Caco-2 (cell line): Measurements from ENCODE around the gene TAF3. TPM values are rescaled to one million over a fixed set of nuclear protein-coding genes. Genes with fewer than 3 reads are reported as not detected.

ENCODE experiments used
- BruUV-seq: library from RNA; stranded (reverse); fragments of 400-500 nt; replicated peaks from 2 replicates; lab custom pipeline; 2021; lab: Mats Ljungman, UMichigan
- CTCF ChIA-PET: fragments of 300-600 bp; sonication (Branson Sonifier 250); formaldehyde crosslinking; loops from one replicate; lab custom pipeline; 2022; ENCODE audit warnings: antibody characterized with exemption; lab: Charles Lee
- POLR2A ChIA-PET: fragments of 300-600 bp; sonication (Branson Sonifier 250); formaldehyde crosslinking; loops from one replicate; lab custom pipeline; 2022; ENCODE audit warnings: antibody characterized with exemption; lab: Charles Lee
- DNase-seq, 2 experiments: peaks; one replicate each; pipeline versions ENCODE4 v3.0.0 to v3.0.0-alpha.2; 2020 to 2022
- H3K27me3 ChIP-seq: replicated peaks from 2 replicates; pipeline ENCODE4 v1.6.0; 2011; ENCODE audit warnings: low read length; ENCODE audit not compliant: control insufficient read depth, insufficient read depth
- H3K36me3 ChIP-seq: 2 replicates; pipeline ENCODE4 v1.5.1; 2011; ENCODE audit warnings: low read length; ENCODE audit not compliant: control insufficient read depth, insufficient read depth
- H3K4me1 ChIP-seq: fragments of 250-450 bp; sonication (Bioruptor Pico); 2 replicates; pipeline ENCODE4 v1.5.1; 2020; ENCODE audit warnings: mild to moderate bottlenecking
- H3K4me3 ChIP-seq: 2 replicates; pipeline ENCODE4 v1.5.1; 2011; ENCODE audit warnings: low read depth, mild to moderate bottlenecking, control low read depth, low read length
- H3K9me3 ChIP-seq: fragments of 250-450 bp; sonication (Bioruptor Pico); 2 replicates; pipeline ENCODE4 v1.5.1; 2020; ENCODE audit warnings: mild to moderate bottlenecking, moderate library complexity
- H3K27ac Mint-ChIP-seq: one replicate; pipeline ENCODE4 v1.8.0; 2022; ENCODE audit warnings: mixed read lengths; ENCODE audit not compliant: unreplicated experiment
- H3K27me3 Mint-ChIP-seq: one replicate; pipeline ENCODE4 v1.8.0; 2022; ENCODE audit warnings: mixed read lengths; ENCODE audit not compliant: insufficient read depth, unreplicated experiment
- H3K36me3 Mint-ChIP-seq: one replicate; pipeline ENCODE4 v1.8.0; 2022; ENCODE audit warnings: mild to moderate bottlenecking, mixed read lengths; ENCODE audit not compliant: insufficient read depth, unreplicated experiment
- H3K4me1 Mint-ChIP-seq: one replicate; pipeline ENCODE4 v1.8.0; 2022; ENCODE audit warnings: low read depth, mixed read lengths; ENCODE audit not compliant: unreplicated experiment
- H3K4me3 Mint-ChIP-seq: one replicate; pipeline ENCODE4 v1.8.0; 2022; ENCODE audit warnings: mild to moderate bottlenecking, moderate library complexity, mixed read lengths; ENCODE audit not compliant: unreplicated experiment
- H3K9me3 Mint-ChIP-seq: one replicate; pipeline ENCODE4 v1.8.0; 2022; ENCODE audit warnings: mixed read lengths; ENCODE audit not compliant: unreplicated experiment
- CTCF ChIP-seq, 2 experiments: fragments of 200-600 bp in 1 of 2; IDR thresholded peaks; 1 replicate in 1 of 2; 2 replicates in 1 of 2; pipeline versions ENCODE4 v1.5.1 to v1.8.0; 2011 to 2022; ENCODE audit warnings: antibody characterized with exemption in 1 of 2, control low read depth in 1 of 2, inconsistent platforms in 1 of 2, low read depth in 1 of 2, low read length in 1 of 2, mild to moderate bottlenecking in 1 of 2, moderate library complexity in 1 of 2; ENCODE audit not compliant: insufficient read depth in 1 of 2, severe bottlenecking in 1 of 2, unreplicated experiment in 1 of 2
- intact Hi-C: fragments of 100-400 bp; cut with micrococcal nuclease; formaldehyde crosslinking; loops from one replicate; pipeline ENCODE4 v1.10.0; 2022; ENCODE audit not compliant: unreplicated experiment
- total RNA-seq: library from RNA; stranded (reverse); gene quantifications from 2 replicates; pipeline ENCODE4 v1.2.3, GENCODE V29; 2022

The TAF3 gene
- total RNA-seq, 1 experiment from 2014 or later, result 30.6 TPM

DNA sequence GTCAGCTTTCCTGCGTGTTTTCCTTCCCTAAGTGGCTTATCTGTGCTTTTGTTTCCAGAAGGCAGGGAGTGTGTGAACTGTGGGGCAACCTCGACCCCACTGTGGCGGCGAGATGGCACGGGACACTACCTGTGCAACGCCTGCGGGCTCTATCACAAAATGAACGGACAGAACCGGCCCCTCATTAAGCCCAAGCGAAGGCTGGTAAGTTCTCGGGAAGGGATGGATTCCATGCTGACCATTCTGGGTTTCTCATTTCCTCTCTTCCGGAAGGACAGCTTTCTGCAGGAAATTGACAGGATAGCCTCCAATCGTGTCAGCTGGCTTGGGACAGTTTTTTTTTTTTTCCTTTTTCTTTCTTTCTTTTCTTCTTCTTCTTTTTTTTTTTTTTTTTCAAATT lies 245.6 kb downstream of the TAF3 start:
- H3K27ac Mint-ChIP-seq, result peak overlapping the region; percentile 50
- no peak overlapping the region for H3K4me3 Mint-ChIP-seq
- intact Hi-C loops, result no loop called here
- H3K9me3 Mint-ChIP-seq, result no peaks in the 10 kb centered on the region
- no peaks in the 10 kb centered on the region for H3K27me3 Mint-ChIP-seq
- peaks cover 33% of the 10 kb centered on the region for H3K4me1 ChIP-seq
- H3K27me3 ChIP-seq, result no peaks in the 10 kb centered on the region
- H3K36me3 ChIP-seq, result peaks cover 4% of the 10 kb centered on the region; the same call in 1 of the 2 replicates
- no peak overlapping the region for H3K4me3 ChIP-seq
- ChIA-PET CTCF (no interaction called here), POLR2A (no interaction called here)
- no peak for DNase-seq
- no TSS peak for BruUV-seq
- H3K9me3 ChIP-seq, result no peaks in the 10 kb centered on the region
- peaks cover 99% of the 10 kb centered on the region for H3K36me3 Mint-ChIP-seq
- no peak for TF ChIP-seq CTCF (IDR thresholded peaks at IDR 0.05; ENCODE audit: insufficient read depth in 1 of 2, low read depth in 1 of 2, low read length in 1 of 2, severe bottlenecking in 1 of 2, unreplicated experiment in 1 of 2)
- H3K4me1 Mint-ChIP-seq, result peaks cover 48% of the 10 kb centered on the region

- H3K9me3 ChIP-seq, result no peaks in the 10 kb centered on the region
- intact Hi-C loops, result no loop called here
- no peak for TF ChIP-seq CTCF (IDR thresholded peaks at IDR 0.05; ENCODE audit: insufficient read depth in 1 of 2, low read depth in 1 of 2, low read length in 1 of 2, severe bottlenecking in 1 of 2, unreplicated experiment in 1 of 2)
- H3K36me3 Mint-ChIP-seq, result peaks cover 99% of the 10 kb centered on the region
- CTCF ChIA-PET, result no interaction called here
- no peaks in the 10 kb centered on the region for H3K27me3 Mint-ChIP-seq
- peaks cover 33% of the 10 kb centered on the region for H3K4me1 ChIP-seq
- BruUV-seq, result no TSS peak
- POLR2A ChIA-PET, result no interaction called here
- no peaks in the 10 kb centered on the region for H3K27me3 ChIP-seq
- H3K9me3 Mint-ChIP-seq, result no peaks in the 10 kb centered on the region
- no peak overlapping the region for H3K4me3 ChIP-seq
- H3K36me3 ChIP-seq, result peaks cover 6% of the 10 kb centered on the region
- no peak overlapping the region for H3K4me3 Mint-ChIP-seq
- DNase-seq, result no peak
- H3K27ac Mint-ChIP-seq, result peak overlapping the region; percentile 50
- peaks cover 48% of the 10 kb centered on the region for H3K4me1 Mint-ChIP-seq
Measured at GRCh38 chr10:8064436-8064835, 246.1 kb downstream of the TAF3 start.

DNA sequence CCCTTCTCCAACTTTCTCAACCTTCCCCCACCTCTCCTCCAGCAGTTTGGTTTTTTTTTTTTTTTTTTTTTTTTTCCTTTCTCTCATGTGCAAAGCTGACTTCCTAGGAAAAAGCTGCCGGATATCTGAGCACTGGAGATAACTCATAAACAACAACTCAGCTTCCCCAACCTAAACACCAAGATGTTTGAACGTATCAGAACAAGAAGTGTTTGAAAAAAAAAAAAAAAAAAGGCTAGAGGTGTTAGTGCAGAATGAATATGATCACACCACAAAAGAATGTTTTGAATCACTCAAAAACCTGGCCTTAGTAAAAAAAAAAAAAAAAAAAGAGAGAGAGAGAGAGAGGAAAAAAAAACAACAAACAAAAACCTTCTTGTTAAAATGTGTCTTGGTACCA lies 247.3 kb downstream of the TAF3 start:
- Mint-ChIP-seq H3K27ac (peak overlapping the region; percentile 74), H3K4me3 (no peak overlapping the region), H3K36me3 (peaks cover 99% of the 10 kb centered on the region), H3K27me3 (no peaks in the 10 kb centered on the region), H3K4me1 (peaks cover 41% of the 10 kb centered on the region), H3K9me3 (no peaks in the 10 kb centered on the region)
- H3K27me3 ChIP-seq, result no peaks in the 10 kb centered on the region
- no peak overlapping the region for H3K4me3 ChIP-seq
- intact Hi-C loops, result no loop called here
- peaks cover 33% of the 10 kb centered on the region for H3K4me1 ChIP-seq
- TF ChIP-seq CTCF (IDR thresholded peaks at IDR 0.05; ENCODE audit: insufficient read depth in 1 of 2, low read depth in 1 of 2, low read length in 1 of 2, severe bottlenecking in 1 of 2, unreplicated experiment in 1 of 2), result no peak
- H3K9me3 ChIP-seq, result no peaks in the 10 kb centered on the region
- ChIA-PET POLR2A (interaction anchor here (0.7 kb wide), 1 partner anchor 277 kb away, joined by 5 read pairs; no protein-coding TSS in a partner anchor), CTCF (interaction anchor here (0.6 kb wide), 1 partner anchor 11 kb away, joined by 8 read pairs; no protein-coding TSS in a partner anchor)
- H3K36me3 ChIP-seq, result peaks cover 9% of the 10 kb centered on the region
- no TSS peak for BruUV-seq
- no peak for DNase-seq
